Panc1 (cell line): ENCODE results near the gene CAVIN4. TPM values are rescaled to one million over a fixed set of nuclear protein-coding genes. Genes with fewer than 3 reads are reported as not detected.

Experiments used
- ATAC-seq: fragments of 200-7000 bp; cut with Tn5 transposase; 2 replicates; pipeline ENCODE4 v1.9.1; 2020; ENCODE audit warnings: mild to moderate bottlenecking, moderate library complexity
- BruUV-seq: library from RNA; stranded (reverse); fragments of 400-500 nt; replicated peaks from 2 replicates; lab custom pipeline; 2021; lab: Mats Ljungman, UMichigan
- CTCF ChIA-PET: fragments of 300-600 bp; sonication (Branson Sonifier 250); formaldehyde crosslinking; loops from one replicate; lab custom pipeline; 2022; ENCODE audit warnings: antibody characterized with exemption; lab: Charles Lee
- POLR2A ChIA-PET: fragments of 300-600 bp; sonication (Branson Sonifier 250); formaldehyde crosslinking; loops from one replicate; lab custom pipeline; 2022; ENCODE audit warnings: antibody characterized with exemption; lab: Charles Lee
- DNase-seq: peaks from one replicate; pipeline ENCODE4 v3.0.0-alpha.2; 2010; ENCODE audit warnings: low read depth, low spot score
- H3K27ac ChIP-seq: 2 replicates; pipeline ENCODE4 v1.5.1; 2011; ENCODE audit warnings: mild to moderate bottlenecking, low read length, inconsistent platforms
- H3K27me3 ChIP-seq: fragments of 200-500 bp; sonication (Bioruptor generic); 2 replicates; pipeline ENCODE4 v1.6.0; 2014; ENCODE audit warnings: low read length, inconsistent platforms; ENCODE audit not compliant: control insufficient read depth, insufficient read depth
- H3K36me3 ChIP-seq: fragments of 200-500 bp; sonication (Bioruptor generic); 2 replicates; pipeline ENCODE4 v1.5.1; 2014; ENCODE audit warnings: inconsistent platforms, mild to moderate bottlenecking, low read length, moderate library complexity; ENCODE audit not compliant: control insufficient read depth, insufficient read depth
- H3K4me1 ChIP-seq: 2 replicates; pipeline ENCODE4 v1.5.1; 2011; ENCODE audit warnings: inconsistent platforms, mild to moderate bottlenecking, low read length, moderate library complexity; ENCODE audit not compliant: control insufficient read depth, insufficient read depth
- H3K4me3 ChIP-seq, 2 experiments: 2 replicates each; pipeline ENCODE4 v1.5.1; 2011 to 2012; ENCODE audit warnings: low read depth in 2 of 2, low read length in 2 of 2, mild to moderate bottlenecking in 2 of 2, inconsistent platforms in 1 of 2, moderate library complexity in 1 of 2
- H3K9me3 ChIP-seq: fragments of 200-500 bp; sonication (Bioruptor generic); 2 replicates; pipeline ENCODE4 v1.5.1; 2014; ENCODE audit warnings: low read depth, mild to moderate bottlenecking, inconsistent platforms, low read length, moderate library complexity; ENCODE audit not compliant: control insufficient read depth, insufficient read depth
- POLR2AphosphoS5 ChIP-seq: IDR thresholded peaks from 2 replicates; pipeline ENCODE4 v1.6.1; 2012; ENCODE audit warnings: mild to moderate bottlenecking, low read depth, low read length, moderate library complexity
- SIN3A ChIP-seq: IDR thresholded peaks from 2 replicates; pipeline ENCODE4 v1.6.1; 2012; ENCODE audit warnings: low read depth, mild to moderate bottlenecking, low read length, moderate library complexity, borderline replicate concordance; ENCODE audit not compliant: insufficient read depth
- TCF7L2 ChIP-seq: IDR thresholded peaks from 2 replicates; pipeline ENCODE4 v1.6.1; 2011; ENCODE audit warnings: mild to moderate bottlenecking, low read depth, low read length, inconsistent platforms
- in situ Hi-C: cut with HindIII; loops from 2 replicates; pipeline ENCODE4 v1.10.0; 2016; ENCODE audit warnings: low sequenced_read_pairs, low pct_unique_long_range_greater_than_20kb
- intact Hi-C: fragments of 100-400 bp; cut with micrococcal nuclease; formaldehyde crosslinking; loops from one replicate; pipeline ENCODE4 v1.10.0; 2022; ENCODE audit not compliant: unreplicated experiment
- total RNA-seq: library from RNA; stranded (reverse); gene quantifications from one replicate; pipeline ENCODE4 v1.2.1, GENCODE V29; 2021; ENCODE audit not compliant: unreplicated experiment
- TF ChIP-seq, protein P1 (sequence below), 2 experiments: IDR thresholded peaks; 2 replicates each; pipeline ENCODE4 v1.6.1; 2011 to 2012; ENCODE audit warnings: low read depth in 2 of 2, control low read depth in 1 of 2, low read length in 1 of 2, mild to moderate bottlenecking in 1 of 2, moderate library complexity in 1 of 2; ENCODE audit not compliant: insufficient read depth in 1 of 2
- TF ChIP-seq, protein P2 (sequence below): fragments of 450-650 bp; IDR thresholded peaks from 2 replicates; pipeline ENCODE4 v1.5.1; 2017; ENCODE audit warnings: mild to moderate bottlenecking

CAVIN4 gene
- total RNA-seq, 1 experiment from 2014 or later: 0.82 TPM

DNA sequence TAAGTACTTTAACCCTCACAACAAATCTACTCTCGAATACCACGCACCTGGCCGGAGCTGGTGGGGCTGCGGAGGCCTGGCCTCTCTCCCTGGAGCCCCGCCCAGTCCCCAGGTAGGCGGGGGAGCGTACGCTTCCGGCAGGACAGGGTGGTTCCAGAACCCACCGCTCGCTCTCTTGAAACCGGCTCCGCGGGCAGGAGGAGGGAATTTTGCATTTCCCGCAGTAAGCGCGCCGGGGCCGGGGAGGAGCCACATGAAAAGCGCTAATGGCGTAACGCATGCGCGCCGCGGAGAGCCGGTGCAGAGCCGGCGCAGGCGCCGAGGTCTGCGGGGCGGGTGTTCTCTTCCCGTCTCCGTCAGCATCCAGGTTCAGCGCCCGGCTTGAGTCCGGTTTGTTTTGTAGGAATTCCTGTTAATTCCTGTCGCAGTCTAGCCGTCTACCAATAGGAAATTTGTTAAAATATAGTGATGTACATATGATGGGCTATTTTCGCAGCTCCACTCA is 20.8 kb downstream of the CAVIN4 start:
- DNase-seq: no peak
- in situ Hi-C loops (no loop called here), intact Hi-C loops (loop anchor here (10.0 kb wide), 4 partner anchors 254 to 574 kb away; no protein-coding TSS in a partner anchor)
- peak; percentile 83 for ATAC-seq
- no peaks in the 10 kb centered on the region for H3K36me3 ChIP-seq
- POLR2A ChIA-PET: no interaction called here
- peak overlapping the region; percentile 59 to 69 for H3K4me3 ChIP-seq
- H3K27ac ChIP-seq: peak overlapping the region; percentile 72; the same call in 1 of the 2 replicates
- CTCF ChIA-PET: no interaction called here
- H3K9me3 ChIP-seq: no peaks in the 10 kb centered on the region
- TF ChIP-seq, protein P1, sequence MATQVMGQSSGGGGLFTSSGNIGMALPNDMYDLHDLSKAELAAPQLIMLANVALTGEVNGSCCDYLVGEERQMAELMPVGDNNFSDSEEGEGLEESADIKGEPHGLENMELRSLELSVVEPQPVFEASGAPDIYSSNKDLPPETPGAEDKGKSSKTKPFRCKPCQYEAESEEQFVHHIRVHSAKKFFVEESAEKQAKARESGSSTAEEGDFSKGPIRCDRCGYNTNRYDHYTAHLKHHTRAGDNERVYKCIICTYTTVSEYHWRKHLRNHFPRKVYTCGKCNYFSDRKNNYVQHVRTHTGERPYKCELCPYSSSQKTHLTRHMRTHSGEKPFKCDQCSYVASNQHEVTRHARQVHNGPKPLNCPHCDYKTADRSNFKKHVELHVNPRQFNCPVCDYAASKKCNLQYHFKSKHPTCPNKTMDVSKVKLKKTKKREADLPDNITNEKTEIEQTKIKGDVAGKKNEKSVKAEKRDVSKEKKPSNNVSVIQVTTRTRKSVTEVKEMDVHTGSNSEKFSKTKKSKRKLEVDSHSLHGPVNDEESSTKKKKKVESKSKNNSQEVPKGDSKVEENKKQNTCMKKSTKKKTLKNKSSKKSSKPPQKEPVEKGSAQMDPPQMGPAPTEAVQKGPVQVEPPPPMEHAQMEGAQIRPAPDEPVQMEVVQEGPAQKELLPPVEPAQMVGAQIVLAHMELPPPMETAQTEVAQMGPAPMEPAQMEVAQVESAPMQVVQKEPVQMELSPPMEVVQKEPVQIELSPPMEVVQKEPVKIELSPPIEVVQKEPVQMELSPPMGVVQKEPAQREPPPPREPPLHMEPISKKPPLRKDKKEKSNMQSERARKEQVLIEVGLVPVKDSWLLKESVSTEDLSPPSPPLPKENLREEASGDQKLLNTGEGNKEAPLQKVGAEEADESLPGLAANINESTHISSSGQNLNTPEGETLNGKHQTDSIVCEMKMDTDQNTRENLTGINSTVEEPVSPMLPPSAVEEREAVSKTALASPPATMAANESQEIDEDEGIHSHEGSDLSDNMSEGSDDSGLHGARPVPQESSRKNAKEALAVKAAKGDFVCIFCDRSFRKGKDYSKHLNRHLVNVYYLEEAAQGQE (IDR thresholded peaks at IDR 0.05; ENCODE audit: insufficient read depth in 1 of 2, low read depth in 2 of 2, low read length in 1 of 2): no peak
- TF ChIP-seq POLR2AphosphoS5 (no peak), TCF7L2 (no peak), SIN3A (no peak)
- TF ChIP-seq, protein P2, sequence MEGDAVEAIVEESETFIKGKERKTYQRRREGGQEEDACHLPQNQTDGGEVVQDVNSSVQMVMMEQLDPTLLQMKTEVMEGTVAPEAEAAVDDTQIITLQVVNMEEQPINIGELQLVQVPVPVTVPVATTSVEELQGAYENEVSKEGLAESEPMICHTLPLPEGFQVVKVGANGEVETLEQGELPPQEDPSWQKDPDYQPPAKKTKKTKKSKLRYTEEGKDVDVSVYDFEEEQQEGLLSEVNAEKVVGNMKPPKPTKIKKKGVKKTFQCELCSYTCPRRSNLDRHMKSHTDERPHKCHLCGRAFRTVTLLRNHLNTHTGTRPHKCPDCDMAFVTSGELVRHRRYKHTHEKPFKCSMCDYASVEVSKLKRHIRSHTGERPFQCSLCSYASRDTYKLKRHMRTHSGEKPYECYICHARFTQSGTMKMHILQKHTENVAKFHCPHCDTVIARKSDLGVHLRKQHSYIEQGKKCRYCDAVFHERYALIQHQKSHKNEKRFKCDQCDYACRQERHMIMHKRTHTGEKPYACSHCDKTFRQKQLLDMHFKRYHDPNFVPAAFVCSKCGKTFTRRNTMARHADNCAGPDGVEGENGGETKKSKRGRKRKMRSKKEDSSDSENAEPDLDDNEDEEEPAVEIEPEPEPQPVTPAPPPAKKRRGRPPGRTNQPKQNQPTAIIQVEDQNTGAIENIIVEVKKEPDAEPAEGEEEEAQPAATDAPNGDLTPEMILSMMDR: no peak
- no peaks in the 10 kb centered on the region for H3K27me3 ChIP-seq
- BruUV-seq: no TSS peak
- no peaks in the 10 kb centered on the region for H3K4me1 ChIP-seq

DNA sequence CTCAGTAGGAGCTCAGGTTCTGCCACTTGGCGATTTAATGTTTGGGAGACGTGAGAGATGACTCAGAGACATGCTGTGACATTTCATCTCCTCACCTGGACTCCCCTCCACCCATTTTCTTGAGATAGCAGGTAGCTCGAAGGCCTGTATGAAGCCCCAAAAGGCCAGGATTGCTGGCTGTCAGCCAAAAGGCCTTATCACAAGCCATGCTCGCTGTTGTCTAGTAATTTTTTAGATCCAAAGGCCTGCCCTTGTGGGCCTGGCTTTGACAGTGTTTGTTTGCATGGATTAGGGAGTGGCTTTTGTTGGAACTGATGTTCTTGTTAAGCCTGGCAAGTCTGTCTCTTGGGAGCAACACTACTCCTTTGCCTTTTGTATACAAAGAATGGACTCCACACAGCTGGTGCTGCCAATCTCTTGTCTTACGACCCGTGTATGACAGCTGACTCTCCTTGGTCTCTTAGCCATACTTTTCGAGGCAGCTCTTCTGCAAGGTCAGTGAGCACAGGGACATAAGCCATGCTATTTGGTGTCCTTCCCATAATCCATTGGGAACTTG is 22.7 kb downstream of the CAVIN4 start:
- no peak overlapping the region for H3K4me3 ChIP-seq
- ATAC-seq (no peak), DNase-seq (no peak)
- POLR2A ChIA-PET: no interaction called here
- TF ChIP-seq, protein P1 (IDR thresholded peaks at IDR 0.05; ENCODE audit: insufficient read depth in 1 of 2, low read depth in 2 of 2, low read length in 1 of 2): no peak
- TF ChIP-seq, protein P2: no peak
- TF ChIP-seq TCF7L2: no peak
- TF ChIP-seq SIN3A: no peak
- TF ChIP-seq POLR2AphosphoS5: no peak
- no peaks in the 10 kb centered on the region for H3K9me3 ChIP-seq
- no peaks in the 10 kb centered on the region for H3K4me1 ChIP-seq
- H3K27ac ChIP-seq: no peak overlapping the region
- CTCF ChIA-PET: interaction anchor here (0.7 to 2.2 kb wide), 4 partner anchors 188 to 711 kb away, joined by 4 to 23 read pairs (median 6); no protein-coding TSS in a partner anchor
- H3K27me3 ChIP-seq: no peaks in the 10 kb centered on the region
- in situ Hi-C loops: no loop called here
- BruUV-seq: no TSS peak
- no peaks in the 10 kb centered on the region for H3K36me3 ChIP-seq
- intact Hi-C loops: loop anchor here (1.0 to 5.0 kb wide), 3 partner anchors 97 to 711 kb away; no protein-coding TSS in a partner anchor
